ENCODE measurements around the gene ARHGEF38. TPM values are rescaled to one million over a fixed set of nuclear protein-coding genes. Genes with fewer than 3 reads are reported as not detected.

ARHGEF38 gene, protein sequence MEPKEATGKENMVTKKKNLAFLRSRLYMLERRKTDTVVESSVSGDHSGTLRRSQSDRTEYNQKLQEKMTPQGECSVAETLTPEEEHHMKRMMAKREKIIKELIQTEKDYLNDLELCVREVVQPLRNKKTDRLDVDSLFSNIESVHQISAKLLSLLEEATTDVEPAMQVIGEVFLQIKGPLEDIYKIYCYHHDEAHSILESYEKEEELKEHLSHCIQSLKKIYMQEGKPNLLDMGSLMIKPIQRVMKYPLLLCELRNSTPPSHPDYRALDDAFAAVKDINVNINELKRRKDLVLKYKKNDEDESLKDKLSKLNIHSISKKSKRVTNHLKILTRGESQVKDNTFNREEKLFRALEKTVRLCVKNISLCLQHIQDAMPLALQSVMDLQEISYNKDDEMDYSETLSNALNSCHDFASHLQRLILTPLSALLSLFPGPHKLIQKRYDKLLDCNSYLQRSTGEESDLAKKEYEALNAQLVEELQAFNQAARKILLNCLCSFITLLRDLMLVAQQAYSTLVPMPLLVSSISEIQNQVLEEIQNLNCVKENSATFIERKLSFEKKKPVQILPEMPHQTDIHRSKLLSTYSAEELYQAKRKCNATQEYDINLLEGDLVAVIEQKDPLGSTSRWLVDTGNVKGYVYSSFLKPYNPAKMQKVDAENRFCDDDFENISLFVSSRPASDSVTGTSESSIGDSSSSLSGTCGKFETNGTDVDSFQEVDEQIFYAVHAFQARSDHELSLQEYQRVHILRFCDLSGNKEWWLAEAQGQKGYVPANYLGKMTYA
- 20.6 TPM for total RNA-seq
- long read RNA-seq, full-length matches to known transcripts, result 2 of 18 reads
- long read RNA-seq, partial matches to known transcripts, result 1 of 18 reads
- long read RNA-seq, other reads (novel, unspliced or antisense), result 15 of 18 reads

DNA sequence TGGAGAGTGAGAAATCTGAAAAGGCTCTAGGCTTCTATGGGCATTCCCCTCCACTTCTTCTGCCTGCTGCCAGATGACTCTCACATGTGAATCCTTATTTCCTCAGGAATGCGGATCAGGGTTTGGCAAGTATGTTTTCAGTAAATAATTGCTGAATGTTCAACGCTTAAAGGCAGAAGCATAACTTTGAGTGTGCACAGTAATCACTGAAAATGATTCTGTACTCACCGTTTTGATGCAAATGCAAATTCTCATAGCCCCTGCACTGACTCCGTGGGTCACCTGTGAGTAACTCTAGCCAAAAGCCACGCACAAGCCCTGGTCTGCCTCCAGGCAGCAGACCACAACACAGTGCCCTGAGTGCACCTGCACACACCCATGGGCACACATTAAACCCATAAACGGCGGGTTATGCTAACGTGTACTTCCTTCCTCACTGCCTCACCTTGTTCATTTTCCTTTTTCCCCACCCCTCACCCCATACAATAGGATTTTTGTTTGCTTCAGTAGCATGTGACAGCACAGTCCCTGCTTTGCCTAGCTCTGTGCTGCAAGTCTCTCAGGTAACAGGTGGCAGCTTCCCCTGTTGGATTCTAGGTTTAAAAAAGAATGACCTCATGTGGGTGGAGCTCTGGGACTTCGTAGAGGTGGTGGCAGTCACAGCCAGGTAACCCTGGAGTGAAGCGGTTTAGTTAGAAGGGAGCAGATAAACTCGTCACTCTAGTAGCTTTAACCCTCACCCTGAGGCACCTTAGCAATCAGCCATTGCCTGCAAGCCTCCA lies at the start of gene ARHGEF38:
Gene ARHGEF38 (plus strand): TSS at position 656 of the 782 bp plus-strand sequence. CDS start 146 bp downstream, outside the sequence.
- H3K9me3 ChIP-seq, result no peaks in the 10 kb centered on the region
- ATAC-seq (peak; percentile 93 to 94), DNase-seq (peak; percentile 55)
- H3K36me3 ChIP-seq, result no peaks in the 10 kb centered on the region
- TF ChIP-seq, protein P1, sequence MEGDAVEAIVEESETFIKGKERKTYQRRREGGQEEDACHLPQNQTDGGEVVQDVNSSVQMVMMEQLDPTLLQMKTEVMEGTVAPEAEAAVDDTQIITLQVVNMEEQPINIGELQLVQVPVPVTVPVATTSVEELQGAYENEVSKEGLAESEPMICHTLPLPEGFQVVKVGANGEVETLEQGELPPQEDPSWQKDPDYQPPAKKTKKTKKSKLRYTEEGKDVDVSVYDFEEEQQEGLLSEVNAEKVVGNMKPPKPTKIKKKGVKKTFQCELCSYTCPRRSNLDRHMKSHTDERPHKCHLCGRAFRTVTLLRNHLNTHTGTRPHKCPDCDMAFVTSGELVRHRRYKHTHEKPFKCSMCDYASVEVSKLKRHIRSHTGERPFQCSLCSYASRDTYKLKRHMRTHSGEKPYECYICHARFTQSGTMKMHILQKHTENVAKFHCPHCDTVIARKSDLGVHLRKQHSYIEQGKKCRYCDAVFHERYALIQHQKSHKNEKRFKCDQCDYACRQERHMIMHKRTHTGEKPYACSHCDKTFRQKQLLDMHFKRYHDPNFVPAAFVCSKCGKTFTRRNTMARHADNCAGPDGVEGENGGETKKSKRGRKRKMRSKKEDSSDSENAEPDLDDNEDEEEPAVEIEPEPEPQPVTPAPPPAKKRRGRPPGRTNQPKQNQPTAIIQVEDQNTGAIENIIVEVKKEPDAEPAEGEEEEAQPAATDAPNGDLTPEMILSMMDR (IDR thresholded peaks at IDR 0.05), result no peak
- H3K4me1 ChIP-seq, result peaks cover 6% of the 10 kb centered on the region
- intact Hi-C loops (cut with DNase I), result no loop called here
- H3K4me3 ChIP-seq, result peak within 1 kb of the TSS; percentile 37
- H3K27me3 ChIP-seq (ENCODE audit: low read depth), result no peaks in the 10 kb centered on the region
- peak within 1 kb of the TSS; percentile 78 for H3K27ac ChIP-seq

DNA sequence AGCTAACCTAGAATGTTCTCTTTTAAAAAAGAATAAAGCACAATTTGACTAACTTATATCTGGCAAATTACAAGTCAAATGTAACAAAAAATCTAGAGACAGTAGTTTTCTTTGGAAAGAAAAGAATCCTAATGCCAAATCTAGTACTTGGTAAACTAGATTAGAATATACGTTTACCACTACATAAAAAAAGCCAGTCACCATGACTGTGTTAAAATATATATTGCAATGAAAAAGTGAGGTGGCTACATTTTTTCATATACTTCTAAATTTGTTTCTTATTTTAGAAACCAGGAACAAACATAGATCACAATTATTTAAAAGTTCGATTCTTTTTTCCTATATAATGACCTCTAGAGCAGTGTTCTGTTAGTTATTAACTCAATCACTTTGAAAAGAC lies 48.9 kb upstream of the ARHGEF38 start:
- no peak overlapping the region for H3K27ac ChIP-seq
- H3K4me1 ChIP-seq, result no peaks in the 10 kb centered on the region
- no peaks in the 10 kb centered on the region for H3K9me3 ChIP-seq
- H3K27me3 ChIP-seq (ENCODE audit: low read depth), result no peaks in the 10 kb centered on the region
- H3K36me3 ChIP-seq, result no peaks in the 10 kb centered on the region
- intact Hi-C loops (cut with DNase I), result no loop called here
- ATAC-seq (no peak), DNase-seq (no peak)
- TF ChIP-seq, protein P1 (IDR thresholded peaks at IDR 0.05), result no peak
- H3K4me3 ChIP-seq, result no peak overlapping the region

DNA sequence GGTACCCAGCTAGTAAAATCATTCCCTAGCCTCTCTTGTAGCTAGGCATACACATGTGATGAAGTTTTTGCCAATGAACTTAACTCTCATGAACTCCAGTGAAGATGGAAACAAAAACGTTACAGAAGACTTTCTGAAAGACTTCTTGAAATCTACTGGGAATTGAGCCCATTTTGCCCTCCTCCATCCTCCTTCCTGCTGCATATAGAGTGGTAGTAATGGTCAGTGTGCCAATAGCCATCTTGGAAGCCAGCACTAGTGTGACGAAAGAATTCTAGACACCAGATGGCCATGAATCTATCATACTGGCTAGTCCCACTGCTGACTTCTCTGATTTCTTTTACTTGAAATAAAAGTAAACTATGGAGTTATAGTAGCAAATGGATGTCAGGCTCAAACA lies 47.7 kb upstream of the ARHGEF38 start:
- DNase-seq, result no peak

DNA sequence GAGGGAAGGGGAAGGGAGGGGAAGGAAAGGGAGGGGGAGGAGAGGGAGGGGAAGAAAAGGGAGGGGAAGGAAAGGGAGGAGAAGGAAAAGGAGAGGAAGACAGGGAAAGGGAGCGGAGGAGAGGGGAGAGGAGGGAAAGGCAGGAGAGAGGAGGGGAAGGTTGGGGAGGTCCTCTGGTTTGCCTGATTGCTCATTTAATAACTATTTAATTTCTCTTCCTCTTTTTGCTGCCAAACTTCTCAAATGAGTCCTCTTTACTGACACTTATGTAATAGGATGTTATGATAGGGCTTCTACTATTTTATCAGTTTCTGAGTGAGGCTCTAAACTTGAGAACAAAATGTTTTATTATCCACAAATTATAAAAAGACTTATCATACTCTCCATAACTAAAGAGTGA lies 43.1 kb upstream of the ARHGEF38 start:
- H3K36me3 ChIP-seq, result no peaks in the 10 kb centered on the region
- DNase-seq (no peak), ATAC-seq (peak in 1 of 2 donors; percentile 61)
- no peaks in the 10 kb centered on the region for H3K4me1 ChIP-seq
- H3K9me3 ChIP-seq, result no peaks in the 10 kb centered on the region
- no peak overlapping the region for H3K4me3 ChIP-seq
- intact Hi-C loops (cut with DNase I), result no loop called here
- H3K27me3 ChIP-seq (ENCODE audit: low read depth), result no peaks in the 10 kb centered on the region
- TF ChIP-seq, protein P1 (IDR thresholded peaks at IDR 0.05), result no peak
- H3K27ac ChIP-seq, result no peak overlapping the region

More for the DNA sequence above, 47.7 kb upstream of the ARHGEF38 start:
- Histone ChIP-seq H3K4me3 (no peak overlapping the region), H3K27me3 (ENCODE audit: low read depth) (no peaks in the 10 kb centered on the region), H3K27ac (no peak overlapping the region), H3K9me3 (no peaks in the 10 kb centered on the region), H3K4me1 (no peaks in the 10 kb centered on the region), H3K36me3 (no peaks in the 10 kb centered on the region)
- intact Hi-C loops (cut with DNase I), result no loop called here
- ATAC-seq, result peak in 1 of 2 donors; percentile 42
- TF ChIP-seq, protein P1 (IDR thresholded peaks at IDR 0.05), result no peak

DNA sequence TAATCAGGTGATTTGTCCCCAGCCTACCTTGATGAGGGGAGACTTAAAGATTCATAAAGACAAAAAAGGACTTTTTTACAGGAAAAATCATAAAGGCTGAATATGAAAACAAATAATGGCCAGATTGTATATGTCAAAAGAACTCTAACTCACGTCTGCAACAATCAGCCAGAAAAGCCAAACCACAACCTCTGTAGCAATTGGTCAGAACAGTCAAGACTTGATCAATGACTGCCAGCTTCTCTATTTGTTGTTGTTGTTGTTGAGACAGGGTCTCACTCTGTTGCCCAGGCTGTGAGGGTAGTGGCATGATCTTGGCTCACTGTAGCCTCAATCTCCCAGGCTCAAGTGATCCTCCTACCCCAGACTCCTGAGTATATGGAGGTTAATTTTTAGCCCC lies 42.7 kb upstream of the ARHGEF38 start:
- Histone ChIP-seq H3K4me1 (no peaks in the 10 kb centered on the region), H3K4me3 (no peak overlapping the region), H3K36me3 (no peaks in the 10 kb centered on the region), H3K9me3 (no peaks in the 10 kb centered on the region), H3K27ac (no peak overlapping the region), H3K27me3 (ENCODE audit: low read depth) (no peaks in the 10 kb centered on the region)
- intact Hi-C loops (cut with DNase I), result no loop called here
- no peak for ATAC-seq
- TF ChIP-seq, protein P1 (IDR thresholded peaks at IDR 0.05), result no peak
- no peak for DNase-seq
